HG03103 (cell line): ENCODE data around the gene PDGFA.

Experiments
- ATAC-seq: cut with Tn5 transposase; IDR thresholded peaks from one replicate; pipeline ENCODE4 v1.9.1; 2021; ENCODE audit warnings: low read depth; ENCODE audit not compliant: unreplicated experiment

The PDGFA gene

DNA sequence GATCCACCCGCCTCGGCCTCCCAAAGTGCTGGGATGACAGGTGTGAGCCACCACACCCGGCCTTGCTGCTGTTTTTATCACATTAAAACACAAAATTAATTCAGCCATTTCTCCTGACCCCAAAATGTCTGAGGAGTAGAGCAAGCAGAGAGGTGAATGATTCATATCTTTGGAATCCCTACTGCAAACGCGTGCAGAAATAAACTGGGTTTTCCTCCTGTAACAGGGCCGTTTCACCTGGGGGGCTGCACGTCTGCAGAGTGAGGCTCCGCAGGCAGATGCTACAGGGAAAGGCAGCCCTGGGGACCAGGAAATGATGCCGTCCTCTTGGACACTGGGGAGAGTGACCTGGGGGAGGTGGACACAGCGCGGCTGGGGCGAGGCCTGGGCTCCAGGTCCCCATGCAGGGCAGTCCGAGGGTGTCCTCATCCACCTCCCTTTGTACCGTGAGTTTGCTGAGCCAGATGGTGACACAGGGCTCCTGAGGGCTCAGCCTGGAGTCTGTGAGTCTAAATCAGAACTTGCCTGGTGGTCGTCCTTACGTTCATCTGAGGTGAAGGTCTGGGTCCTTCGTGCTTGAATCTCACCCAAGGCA, 41.9 kb downstream of the PDGFA start:
- ATAC-seq, result no peak

DNA sequence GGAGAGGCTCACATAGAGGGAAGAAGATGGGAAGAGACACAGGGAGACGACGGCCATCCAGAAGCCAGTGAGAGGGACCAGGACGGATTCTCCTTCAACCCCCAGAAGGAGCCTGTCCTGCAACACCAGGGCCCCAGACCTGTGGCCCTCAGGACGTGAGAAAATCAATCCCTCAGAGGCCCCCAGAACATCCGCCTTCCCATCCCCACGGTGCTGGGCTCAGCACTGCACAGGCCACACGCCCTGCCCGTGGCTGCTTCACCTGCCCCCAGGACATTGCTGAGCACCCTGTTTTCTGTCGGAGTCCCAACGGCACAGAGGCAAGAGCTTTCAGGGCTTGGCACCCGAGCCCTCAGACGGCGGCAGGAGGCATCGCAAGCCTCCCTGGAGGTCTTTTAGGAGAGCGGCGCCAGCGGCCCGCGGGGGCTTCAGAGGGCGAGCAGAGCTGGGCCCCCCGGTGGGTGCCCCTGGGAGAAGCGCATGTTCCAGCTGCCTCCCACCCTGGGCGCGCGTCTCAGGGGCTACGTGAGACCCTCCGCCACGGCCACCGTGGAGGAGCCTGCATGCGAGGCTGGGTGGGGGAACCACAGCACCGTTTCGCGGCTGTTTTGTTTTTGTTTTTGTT, 42.8 kb downstream of the PDGFA start:
- ATAC-seq, result no peak

- ATAC-seq, result no peak
Measured at GRCh38 chr7:475951-476441, 43.6 kb downstream of the PDGFA start.

GRCh38 chr7:475425-475728, 44.3 kb downstream of the PDGFA start:
- ATAC-seq, result no peak

DNA sequence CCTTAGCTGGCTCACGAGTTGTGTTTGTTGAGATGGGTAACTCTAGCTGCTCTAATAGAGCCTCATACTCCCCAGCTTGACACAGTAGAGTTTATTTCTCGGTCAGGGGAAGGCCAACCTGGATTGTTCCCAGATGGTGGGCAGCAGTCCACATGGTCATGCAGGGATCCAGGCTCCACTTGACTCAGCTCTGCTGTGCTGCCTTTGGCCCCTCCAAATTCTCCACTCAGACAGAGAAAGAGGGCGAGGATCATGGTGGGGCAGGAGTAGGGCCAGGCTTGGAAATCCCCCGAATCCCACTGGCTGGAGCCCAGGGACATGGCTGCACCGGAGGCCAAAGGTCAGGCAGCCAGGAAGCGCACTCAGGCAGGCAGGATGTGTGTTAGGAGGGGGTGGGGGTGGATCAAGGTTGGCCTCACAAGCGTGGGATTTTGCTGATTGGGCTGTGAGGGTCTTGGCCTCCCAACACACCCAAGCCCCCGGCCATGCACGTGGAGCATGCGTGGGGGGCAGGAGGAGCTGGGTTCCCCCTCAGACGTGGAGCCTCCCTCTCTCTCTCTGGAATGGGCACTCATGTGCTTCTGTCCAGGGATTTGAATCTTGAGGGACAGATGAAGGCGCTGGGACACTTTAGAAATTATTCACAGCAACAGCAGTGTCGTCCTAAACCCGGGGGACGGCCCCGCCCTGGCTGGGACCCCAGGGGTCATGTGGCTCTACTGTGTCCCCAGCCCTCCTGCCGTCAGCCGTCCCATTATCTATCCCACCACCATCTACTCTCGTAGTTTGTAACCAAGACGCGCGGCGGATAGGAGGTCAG, 44.8 kb downstream of the PDGFA start:
- no peak for ATAC-seq

DNA sequence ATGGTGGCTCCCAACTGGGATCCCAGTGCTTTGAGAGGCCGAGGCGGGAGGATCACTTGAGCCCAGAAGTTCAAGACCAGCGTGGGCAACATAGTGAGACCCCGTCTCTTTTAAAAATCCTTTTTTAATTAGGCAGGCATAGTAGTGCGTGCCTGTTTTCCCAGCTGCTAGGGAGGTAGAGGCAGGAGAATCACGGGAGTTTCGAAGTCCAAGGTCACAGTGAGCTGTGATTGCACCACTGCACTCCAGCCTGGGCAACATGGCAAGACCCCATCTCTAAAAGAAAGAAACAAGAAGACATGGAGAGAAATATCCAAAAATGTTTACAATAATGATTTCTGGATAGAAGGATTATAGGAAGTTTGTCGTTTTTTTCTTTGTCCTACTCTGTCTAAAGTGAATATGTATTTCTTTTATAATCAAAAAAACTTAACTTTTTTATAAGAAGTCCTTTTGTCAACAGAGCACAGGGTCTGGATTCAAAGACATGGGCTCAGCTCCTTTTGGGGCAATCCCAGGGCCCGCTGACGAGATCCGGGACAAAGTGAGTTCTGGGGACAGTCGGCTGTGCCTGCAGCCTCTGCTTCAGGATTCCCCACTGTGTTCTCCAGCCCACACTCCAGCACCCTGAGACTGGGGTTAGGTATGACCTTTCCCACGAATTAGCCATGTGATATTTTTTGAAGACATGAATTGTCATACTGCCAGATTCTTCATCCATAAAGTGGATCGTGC, 45.6 kb downstream of the PDGFA start:
- no peak for ATAC-seq

- ATAC-seq, result no peak
Measured at GRCh38 chr7:473211-473734, 46.4 kb downstream of the PDGFA start.

DNA sequence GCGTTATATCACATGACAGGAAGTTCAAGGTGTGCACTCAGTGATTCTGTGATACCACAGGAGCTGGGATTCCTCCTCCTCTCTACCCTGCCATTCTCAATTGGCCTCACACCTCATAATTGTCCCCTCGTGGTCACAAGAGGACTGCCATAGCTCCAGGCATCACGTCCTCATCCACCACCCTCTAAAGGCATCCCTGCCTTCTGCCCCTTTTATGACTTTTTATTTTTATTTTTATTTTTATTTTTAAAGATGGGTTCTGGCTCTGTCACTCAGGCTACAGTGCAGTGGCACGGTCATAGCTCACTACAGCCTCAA, 47.0 kb downstream of the PDGFA start:
- ATAC-seq, result no peak

GRCh38 chr7:471866-472639, 47.6 kb downstream of the PDGFA start:
- ATAC-seq, result no peak

GRCh38 chr7:471191-471865, 48.3 kb downstream of the PDGFA start:
- ATAC-seq, result no peak

DNA sequence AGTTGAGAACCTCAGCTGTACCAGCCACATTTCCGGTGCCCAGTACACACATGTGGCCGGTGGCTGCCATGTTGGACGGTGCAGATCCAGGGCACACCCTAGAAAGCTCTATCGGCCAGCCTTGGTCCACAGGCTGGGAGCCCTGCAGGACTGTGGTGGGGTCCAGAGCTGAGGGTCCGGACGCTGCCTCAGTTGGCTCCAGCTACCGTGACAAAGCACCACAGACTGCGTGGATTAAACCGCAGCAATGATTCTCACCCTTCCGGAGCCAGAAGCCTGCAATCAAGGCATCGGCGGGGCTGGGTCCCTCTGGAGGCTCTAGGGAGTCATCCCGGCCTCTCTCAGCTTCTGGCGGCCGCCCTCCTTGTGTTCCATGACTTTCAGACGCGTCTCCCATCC, 50.1 kb downstream of the PDGFA start:
- ATAC-seq, result no peak

DNA sequence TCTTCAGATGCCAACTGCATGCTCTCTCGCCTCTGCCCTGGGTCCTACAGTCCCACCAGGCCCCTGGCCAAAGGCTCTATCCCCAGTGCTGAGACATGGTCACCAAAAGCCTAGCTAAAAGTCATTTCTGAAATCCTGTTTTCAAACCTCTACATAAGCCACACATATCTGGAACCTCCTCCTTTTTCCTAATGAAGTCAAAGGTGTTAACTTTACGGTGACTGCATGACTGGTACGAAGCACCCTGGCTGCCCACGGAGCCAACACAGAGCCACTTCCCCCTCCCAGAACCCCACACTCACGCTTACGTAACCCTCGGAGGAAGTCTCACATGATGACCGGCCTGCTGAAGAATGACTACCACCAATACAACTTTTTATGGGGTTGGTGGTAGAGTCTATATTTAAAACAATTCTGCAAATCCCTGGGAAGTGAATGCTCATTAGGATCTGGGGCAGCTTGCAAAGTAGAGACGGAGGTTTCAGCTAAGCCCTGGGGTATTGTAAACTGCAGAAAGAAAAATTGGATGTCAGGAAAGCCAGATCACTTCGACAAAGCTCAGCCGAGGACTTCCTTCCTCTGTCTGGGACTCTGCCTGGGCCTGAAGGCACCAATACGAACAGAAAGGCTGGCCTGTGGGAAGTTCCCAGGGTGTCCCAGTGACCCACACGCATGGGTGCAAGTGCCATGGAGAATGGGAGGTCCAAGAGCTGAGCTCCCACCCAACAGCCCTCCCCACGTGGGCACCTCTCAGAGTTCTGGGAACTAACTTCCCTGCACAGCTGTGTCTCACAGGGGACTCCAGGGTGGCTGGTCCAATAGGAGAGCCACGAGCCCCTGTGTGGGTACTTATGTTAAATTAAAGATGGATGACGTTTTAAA, 50.7 kb downstream of the PDGFA start:
- no peak for ATAC-seq

DNA sequence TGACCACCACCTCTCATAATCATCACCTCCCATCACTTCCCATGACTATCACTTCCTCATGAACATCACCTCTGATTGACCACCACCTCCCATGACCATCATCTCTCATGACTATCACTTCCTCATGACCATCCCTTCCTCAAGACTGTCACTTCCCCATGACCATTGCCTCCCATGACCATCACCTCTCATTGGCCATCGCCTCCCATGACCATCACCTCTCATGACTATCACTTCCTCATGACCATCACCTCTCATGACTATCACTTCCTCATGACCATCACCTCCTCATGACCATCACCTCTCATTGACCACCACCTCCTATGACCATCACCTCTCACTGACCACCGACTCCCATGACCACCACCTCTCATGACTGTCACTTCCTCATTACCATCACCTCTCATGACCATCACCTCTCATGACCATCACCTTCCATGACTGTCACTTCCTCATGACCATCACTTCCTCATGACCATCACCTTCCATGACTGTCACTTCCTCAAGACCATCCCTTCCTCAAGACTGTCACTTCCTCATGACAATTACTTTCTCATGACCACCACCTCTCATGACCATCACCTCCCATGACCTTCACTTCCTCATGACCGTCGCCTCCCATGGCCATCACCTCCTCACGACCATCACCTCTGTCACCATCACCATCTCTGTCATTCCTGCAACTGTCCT, 51.6 kb downstream of the PDGFA start:
- no peak for ATAC-seq

- no peak for ATAC-seq
Measured at GRCh38 chr7:467393-467828, 52.2 kb downstream of the PDGFA start.

DNA sequence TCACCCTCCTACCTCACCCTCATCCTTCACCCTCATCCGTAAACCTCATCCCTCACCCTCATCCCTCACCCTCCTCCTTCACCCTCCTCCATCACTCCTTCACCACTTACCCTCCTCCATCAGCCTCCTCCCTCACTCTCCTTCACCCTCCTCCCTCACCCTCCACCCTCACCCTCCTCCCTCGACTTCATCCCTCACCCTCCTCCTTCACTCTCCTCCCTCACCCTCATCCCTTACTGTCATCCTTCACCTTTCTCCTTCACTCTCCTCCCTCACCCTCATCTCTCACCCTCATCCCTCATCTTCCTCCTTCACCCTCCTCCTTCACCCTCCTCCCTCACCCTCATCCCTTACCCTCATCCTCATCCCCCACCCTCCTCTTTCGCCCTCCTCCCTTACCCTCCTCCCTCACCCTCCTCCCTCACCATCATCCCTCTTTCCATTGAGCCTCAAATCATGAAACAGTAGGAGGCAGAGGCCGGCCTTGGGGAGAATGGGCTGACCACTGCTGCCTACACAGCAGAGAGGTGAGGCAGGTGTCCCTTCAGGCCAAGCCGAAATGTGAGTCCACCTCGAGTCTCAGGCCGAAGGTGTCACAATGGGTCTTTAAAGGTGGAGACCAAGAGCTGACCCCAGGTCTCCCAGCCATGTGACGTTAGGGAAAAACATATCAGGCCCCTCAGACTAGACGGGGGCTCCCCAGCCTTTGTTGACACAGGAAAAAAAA, 53.0 kb downstream of the PDGFA start:
- ATAC-seq, result no peak

- no peak for ATAC-seq
Measured at GRCh38 chr7:465710-466400, 53.8 kb downstream of the PDGFA start.
